ENCODE measurements around the gene EFCAB5.

EFCAB5 gene

GRCh38 chr17:29977836-29978235 lies 36.4 kb downstream of the EFCAB5 start:
- H3K4me3 ChIP-seq (replicated peaks; ENCODE audit: low read depth, low read length): no peak overlapping the region
- TF ChIP-seq CTCF (IDR thresholded peaks at IDR 0.05; ENCODE audit: low read length, missing control alignments): no peak
- DNase-seq (ENCODE audit: low read depth): peak; percentile 65

- no peak overlapping the region for H3K4me3 ChIP-seq (replicated peaks; ENCODE audit: low read depth, low read length)
- no peak for DNase-seq (ENCODE audit: low read depth)
- TF ChIP-seq CTCF (IDR thresholded peaks at IDR 0.05; ENCODE audit: low read length, missing control alignments): no peak
Measured at GRCh38 chr17:29980261-29980660, 38.8 kb downstream of the EFCAB5 start.

GRCh38 chr17:29982991-29983653 lies 41.7 kb downstream of the EFCAB5 start:
- DNase-seq (ENCODE audit: low read depth): no peak
- no peak overlapping the region for H3K4me3 ChIP-seq (replicated peaks; ENCODE audit: low read depth, low read length)
- TF ChIP-seq CTCF (IDR thresholded peaks at IDR 0.05; ENCODE audit: low read length, missing control alignments): no peak

GRCh38 chr17:29996458-29996857 lies 55.0 kb downstream of the EFCAB5 start:
- TF ChIP-seq CTCF (IDR thresholded peaks at IDR 0.05; ENCODE audit: low read length, missing control alignments): no peak
- DNase-seq (ENCODE audit: low read depth): no peak
- H3K4me3 ChIP-seq (replicated peaks; ENCODE audit: low read depth, low read length): no peak overlapping the region

- peak; percentile 16 for DNase-seq (ENCODE audit: low read depth)
- H3K4me3 ChIP-seq (replicated peaks; ENCODE audit: low read depth, low read length): no peak overlapping the region
- TF ChIP-seq CTCF (IDR thresholded peaks at IDR 0.05; ENCODE audit: low read length, missing control alignments): peak; percentile 20
Measured at GRCh38 chr17:30000001-30000754, 58.7 kb downstream of the EFCAB5 start.

GRCh38 chr17:30000755-30001257 lies 59.4 kb downstream of the EFCAB5 start:
- no peak overlapping the region for H3K4me3 ChIP-seq (replicated peaks; ENCODE audit: low read depth, low read length)
- no peak for TF ChIP-seq CTCF (IDR thresholded peaks at IDR 0.05; ENCODE audit: low read length, missing control alignments)
- DNase-seq (ENCODE audit: low read depth): no peak
